B cell (primary cell): ENCODE results near the gene PYGO2. TPM values are rescaled to one million over a fixed set of nuclear protein-coding genes. Genes with fewer than 3 reads are reported as not detected.

ENCODE experiments used
- ATAC-seq: fragments of 200-7000 bp; cut with Tn5 transposase; one replicate; pipeline ENCODE4 v1.10.0; 2021; ENCODE audit warnings: low read depth, mild to moderate bottlenecking, moderate number of reproducible peaks, moderate library complexity
- CTCF ChIA-PET: fragments of 350-600 bp; sonication (Branson Sonifier 250); formaldehyde crosslinking; loops from one replicate; lab custom pipeline; 2021; ENCODE audit warnings: antibody characterized with exemption, inconsistent platforms; lab: Charles Lee
- POLR2A ChIA-PET: fragments of 350-600 bp; sonication (Branson Sonifier 250); formaldehyde crosslinking; loops from one replicate; lab custom pipeline; 2021; ENCODE audit warnings: antibody characterized with exemption; lab: Charles Lee
- DNase-seq: peaks from one replicate; pipeline ENCODE4 v3.0.0; 2013
- H2AFZ ChIP-seq: 2 replicates; pipeline ENCODE4 v1.6.1; 2012; ENCODE audit warnings: mild to moderate bottlenecking, low read depth, low read length; ENCODE audit not compliant: insufficient read depth, poor library complexity, severe bottlenecking
- H3K27ac ChIP-seq, 2 donors: 1 replicate in 1 of 2; 2 replicates in 1 of 2; pipeline ENCODE4 v1.5.1; 2012 to 2013; ENCODE audit warnings: low read length in 2 of 2, mild to moderate bottlenecking in 2 of 2, moderate library complexity in 1 of 2
- H3K27me3 ChIP-seq, 4 experiments: fragments of 200-600 bp in 1 of 4; sonication (generic) in 1 of 4; replicated peaks in 1 of 4; 1 replicate in 2 of 4; 2 replicates in 2 of 4; pipeline versions ENCODE4 v1.6.1 to v1.7.0; 2013 to 2016; ENCODE audit warnings: low read length in 3 of 4, mild to moderate bottlenecking in 2 of 4, mixed read lengths in 1 of 4, moderate library complexity in 1 of 4; ENCODE audit not compliant: insufficient read depth in 4 of 4, control insufficient read depth in 3 of 4; ENCODE audit errors: control extremely low read depth in 1 of 4
- H3K36me3 ChIP-seq, 2 experiments: replicated peaks in 1 of 2; 1 replicate in 1 of 2; 2 replicates in 1 of 2; pipeline versions ENCODE4 v1.6.1 to v1.7.1; 2013; ENCODE audit warnings: low read length in 1 of 2; ENCODE audit not compliant: insufficient read depth in 2 of 2, control insufficient read depth in 1 of 2; ENCODE audit errors: control extremely low read depth in 1 of 2, extremely low read depth in 1 of 2
- H3K4me1 ChIP-seq, 2 donors: fragments of 200-600 bp in 1 of 2; sonication (generic) in 1 of 2; 1 replicate in 1 of 2; 2 replicates in 1 of 2; pipeline versions ENCODE4 v1.5.1 to v1.6.1; 2013 to 2017; ENCODE audit warnings: low read length in 2 of 2; ENCODE audit not compliant: control insufficient read depth in 2 of 2, insufficient read depth in 2 of 2
- H3K4me2 ChIP-seq: replicated peaks from 2 replicates; pipeline ENCODE3; 2012; ENCODE audit warnings: mild to moderate bottlenecking, low read depth, low read length; ENCODE audit not compliant: poor library complexity, severe bottlenecking
- H3K4me3 ChIP-seq, 5 experiments: fragments of 200-600 bp in 1 of 5; sonication (generic) in 1 of 5; 1 replicate in 3 of 5; 2 replicates in 2 of 5; pipeline versions ENCODE4 v1.5.1 to v1.7.0; 2011 to 2016; ENCODE audit warnings: low read length in 4 of 5, mild to moderate bottlenecking in 4 of 5, low read depth in 2 of 5, control low read depth in 1 of 5, moderate library complexity in 1 of 5; ENCODE audit not compliant: insufficient read depth in 1 of 5; ENCODE audit errors: control extremely low read depth in 1 of 5, extremely low read depth in 1 of 5
- H3K79me2 ChIP-seq: fragments of 200-600 bp; sonication (generic); one replicate; pipeline ENCODE4 v1.6.0; 2016; ENCODE audit warnings: low read length; ENCODE audit not compliant: control insufficient read depth, insufficient read depth
- H3K9ac ChIP-seq: fragments of 200-600 bp; sonication (generic); 2 replicates; pipeline ENCODE4 v1.6.1; 2017; ENCODE audit warnings: mild to moderate bottlenecking, low read length, moderate library complexity
- H3K9me3 ChIP-seq, 3 donors: one replicate each; pipeline versions ENCODE4 v1.6.1 to v1.7.1; 2013; ENCODE audit warnings: low read length in 2 of 3; ENCODE audit not compliant: control insufficient read depth in 2 of 3, insufficient read depth in 1 of 3; ENCODE audit errors: control extremely low read depth in 1 of 3
- H4K20me1 ChIP-seq: 2 replicates; pipeline ENCODE4 v1.6.0; 2012; ENCODE audit warnings: mild to moderate bottlenecking, low read length; ENCODE audit not compliant: insufficient read depth, control insufficient read depth, poor library complexity, severe bottlenecking
- H3K27ac Mint-ChIP-seq: one replicate; pipeline ENCODE4 v1.8.0; 2021; ENCODE audit warnings: mixed read lengths
- H3K27me3 Mint-ChIP-seq: one replicate; pipeline ENCODE4 v1.8.0; 2021; ENCODE audit warnings: mixed read lengths
- H3K4me1 Mint-ChIP-seq: one replicate; pipeline ENCODE4 v1.8.0; 2021; ENCODE audit warnings: mixed read lengths
- H3K4me3 Mint-ChIP-seq: one replicate; pipeline ENCODE4 v1.8.0; 2021; ENCODE audit warnings: mixed read lengths
- H3K9me3 Mint-ChIP-seq: one replicate; pipeline ENCODE4 v1.8.0; 2022; ENCODE audit warnings: mixed read lengths; ENCODE audit not compliant: insufficient read depth
- CTCF ChIP-seq: fragments of 200-600 bp; IDR thresholded peaks from one replicate; pipeline ENCODE4 v1.8.0; 2022; ENCODE audit warnings: antibody characterized with exemption, mild to moderate bottlenecking
- EZH2 ChIP-seq: IDR thresholded peaks from 2 replicates; pipeline ENCODE4 v1.6.1; 2012; ENCODE audit warnings: borderline replicate concordance, low read depth, mild to moderate bottlenecking, moderate library complexity, low read length; ENCODE audit not compliant: insufficient read depth, poor library complexity, severe bottlenecking
- WGBS: methylation state at CpG from one replicate; pipeline ENCODE4 v1.1.5; 2013; ENCODE audit warnings: missing lambda C conversion rate; ENCODE audit not compliant: insufficient coverage; 5-methylcytosine and 5-hydroxymethylcytosine counted together
- intact Hi-C: fragments of 100-400 bp; cut with micrococcal nuclease; formaldehyde crosslinking; loops from one replicate; pipeline ENCODE4 v1.10.0; 2022
- polyA plus RNA-seq: library from polyadenylated mRNA; depleted of rRNA; stranded (reverse); fragments of >200 nt; gene quantifications from 2 replicates; pipeline ENCODE4 v1.2.3, GENCODE V29; 2012
- total RNA-seq, 2 donors: library from RNA; stranded (reverse); fragments of 120-200 nt in 1 of 2; gene quantifications; 1 replicate in 1 of 2; 2 replicates in 1 of 2; pipeline versions ENCODE4 v1.2.3 to v1.2.4, GENCODE V29; 2013 to 2022

The PYGO2 gene
- total and polyA plus RNA-seq, 2 donors (not counting 1 experiment from before 2014, with no cell fraction given), result 22.2 to 52.7 TPM

- intact Hi-C loops, result loop anchor here (5.0 kb wide), 1 partner anchor 200 kb away; the partner anchor contains the start of genes KRTCAP2 and TRIM46
- Histone ChIP-seq H3K4me3 (no peak overlapping the region), H3K9ac (no peak overlapping the region), H3K36me3 (peaks cover 0 to 31% of the 10 kb centered on the region in 2 experiments), H3K27me3 (no peaks in the 10 kb centered on the region), H4K20me1 (peaks cover 39% of the 10 kb centered on the region), H2AFZ (no peak overlapping the region), H3K9me3 (no peaks in the 10 kb centered on the region), H3K79me2 (peaks cover 70% of the 10 kb centered on the region), H3K4me2 (no peak overlapping the region), H3K27ac (no peak overlapping the region), H3K4me1 (peaks cover 22 to 44% of the 10 kb centered on the region in 2 donors)
- TF ChIP-seq EZH2 (no peak), CTCF (no peak)
- Mint-ChIP-seq H3K27me3 (no peaks in the 10 kb centered on the region), H3K4me3 (peak overlapping the region; percentile 62), H3K9me3 (no peaks in the 10 kb centered on the region), H3K4me1 (peaks cover 27% of the 10 kb centered on the region), H3K27ac (peak overlapping the region; percentile 5)
- ATAC-seq (no peak), DNase-seq (no peak)
- POLR2A ChIA-PET, result interaction anchor here (0.7 to 0.8 kb wide), 3 partner anchors 11 to 1689 kb away, joined by 3 read pairs; partner anchors contain the start of gene FLAD1
- CTCF ChIA-PET, result interaction anchor here (0.9 to 8.7 kb wide), 7 partner anchors 10 to 113 kb away, joined by 3 to 110 read pairs (median 4); partner anchors contain the start of genes PMVK and PYGO2
- WGBS, result no CpG with 5 or more reads among the region's 3 CpGs
Observed at GRCh38 chr1:154972213-154972516, 10.6 kb upstream of the PYGO2 start.

DNA sequence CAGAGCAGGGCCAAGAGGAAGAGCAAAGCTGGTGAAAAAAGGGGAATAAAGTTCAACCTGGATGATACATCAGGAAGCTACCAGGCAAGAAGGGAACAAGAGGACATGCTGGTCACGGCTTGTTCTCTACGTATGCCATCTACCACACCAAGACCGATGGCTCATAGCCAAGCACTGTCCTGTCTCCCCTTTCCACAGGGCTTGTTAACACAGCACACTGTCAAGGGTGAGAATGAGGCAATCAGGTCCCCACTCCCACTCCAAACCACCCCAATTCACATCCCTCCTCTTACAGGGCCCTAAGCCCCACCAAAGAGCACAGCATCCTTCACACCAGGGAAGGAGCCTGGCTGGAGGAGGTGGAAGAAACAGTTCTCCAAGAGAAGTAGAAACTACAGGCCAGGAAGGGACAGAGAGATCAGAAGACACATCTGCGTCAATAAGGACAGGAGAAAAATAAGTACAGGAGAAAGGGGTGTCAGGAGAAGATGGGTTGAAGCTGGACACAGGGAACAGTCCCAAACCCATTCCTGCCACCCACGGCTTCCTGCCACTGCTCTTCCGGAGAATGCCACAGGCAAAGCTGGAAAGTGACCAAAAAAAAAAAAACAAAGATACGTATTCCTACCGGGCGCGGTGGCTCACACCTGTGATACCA lies 9.9 kb upstream of the PYGO2 start:
- H3K79me2 ChIP-seq, result peaks cover 71% of the 10 kb centered on the region
- Mint-ChIP-seq H3K27ac (peak overlapping the region; percentile 54), H3K27me3 (no peaks in the 10 kb centered on the region), H3K4me1 (peaks cover 27% of the 10 kb centered on the region), H3K4me3 (peak overlapping the region; percentile 24), H3K9me3 (no peaks in the 10 kb centered on the region)
- 92% methylated on average over 10 of the region's 10 CpGs for WGBS
- H2AFZ ChIP-seq, result no peak overlapping the region
- intact Hi-C loops, result loop anchor here (5.0 kb wide), 1 partner anchor 201 kb away; the partner anchor contains the start of genes KRTCAP2 and TRIM46
- ChIA-PET CTCF (interaction anchor here (0.9 to 8.7 kb wide), 8 partner anchors 9 to 114 kb away, joined by 3 to 110 read pairs (median 4); partner anchors contain the start of genes PMVK and PYGO2), POLR2A (interaction anchor here (0.7 to 1.2 kb wide), 2 partner anchors 16 to 1689 kb away, joined by 3 to 6 read pairs; partner anchors contain the start of gene PBXIP1)
- H3K9ac ChIP-seq, result no peak overlapping the region
- H3K4me1 ChIP-seq, result peaks cover 20 to 40% of the 10 kb centered on the region in 2 donors
- H3K4me2 ChIP-seq, result no peak overlapping the region
- ATAC-seq (no peak), DNase-seq (no peak)
- peaks cover 39% of the 10 kb centered on the region for H4K20me1 ChIP-seq
- no peaks in the 10 kb centered on the region for H3K27me3 ChIP-seq
- no peak for TF ChIP-seq EZH2
- TF ChIP-seq CTCF, result no peak
- H3K36me3 ChIP-seq, result peaks cover 0 to 38% of the 10 kb centered on the region in 2 experiments
- no peak overlapping the region for H3K4me3 ChIP-seq
- no peak overlapping the region for H3K27ac ChIP-seq
- H3K9me3 ChIP-seq, result no peaks in the 10 kb centered on the region
